ENCODE data around the gene KRT80.

DNA sequence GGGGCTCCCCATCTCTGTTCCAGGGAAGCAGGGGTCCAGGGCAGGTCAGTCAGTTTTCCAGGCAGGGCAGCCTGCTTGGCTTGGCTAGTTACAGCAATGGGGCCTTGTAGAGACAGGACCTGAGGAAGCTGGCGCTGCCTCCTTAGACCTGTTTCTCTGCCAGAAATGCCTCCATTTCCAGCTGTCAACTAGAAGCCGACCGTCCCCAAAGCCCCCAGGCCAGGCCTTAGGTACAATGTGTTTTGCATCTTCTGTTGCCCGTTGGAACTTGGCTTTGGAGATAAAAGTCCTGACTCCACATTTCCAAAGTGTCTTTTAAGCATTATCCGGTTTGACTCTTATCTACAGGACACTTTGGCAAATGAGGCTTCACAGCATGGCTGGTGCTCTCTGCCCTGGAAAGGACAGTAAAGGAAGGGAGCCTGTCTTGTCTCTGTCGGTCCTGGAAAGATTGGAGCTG is 42.6 kb downstream of the KRT80 start:
- TF ChIP-seq POLR2A (IDR thresholded peaks at IDR 0.05) = no peak
- TF ChIP-seq, protein P1, sequence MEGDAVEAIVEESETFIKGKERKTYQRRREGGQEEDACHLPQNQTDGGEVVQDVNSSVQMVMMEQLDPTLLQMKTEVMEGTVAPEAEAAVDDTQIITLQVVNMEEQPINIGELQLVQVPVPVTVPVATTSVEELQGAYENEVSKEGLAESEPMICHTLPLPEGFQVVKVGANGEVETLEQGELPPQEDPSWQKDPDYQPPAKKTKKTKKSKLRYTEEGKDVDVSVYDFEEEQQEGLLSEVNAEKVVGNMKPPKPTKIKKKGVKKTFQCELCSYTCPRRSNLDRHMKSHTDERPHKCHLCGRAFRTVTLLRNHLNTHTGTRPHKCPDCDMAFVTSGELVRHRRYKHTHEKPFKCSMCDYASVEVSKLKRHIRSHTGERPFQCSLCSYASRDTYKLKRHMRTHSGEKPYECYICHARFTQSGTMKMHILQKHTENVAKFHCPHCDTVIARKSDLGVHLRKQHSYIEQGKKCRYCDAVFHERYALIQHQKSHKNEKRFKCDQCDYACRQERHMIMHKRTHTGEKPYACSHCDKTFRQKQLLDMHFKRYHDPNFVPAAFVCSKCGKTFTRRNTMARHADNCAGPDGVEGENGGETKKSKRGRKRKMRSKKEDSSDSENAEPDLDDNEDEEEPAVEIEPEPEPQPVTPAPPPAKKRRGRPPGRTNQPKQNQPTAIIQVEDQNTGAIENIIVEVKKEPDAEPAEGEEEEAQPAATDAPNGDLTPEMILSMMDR (IDR thresholded peaks at IDR 0.05) = no peak

All from uterus (tissue), 2 donors.